ENCODE results near the gene TRO. TPM values are rescaled to one million over a fixed set of nuclear protein-coding genes. Genes with fewer than 3 reads are reported as not detected.

TRO gene
- total and polyA plus RNA-seq, 2 donors (not counting 3 experiments of a cell fraction or from before 2014, with no cell fraction given), result 21.9 to 34.7 TPM

GRCh38 chrX:54894159-54894558 lies 26.5 kb upstream of the TRO start:
- no peaks in the 10 kb centered on the region for H3K4me1 ChIP-seq (ENCODE audit: control insufficient read depth, extremely low read depth, insufficient read depth, low read length)
- H3K27ac ChIP-seq (ENCODE audit: insufficient read depth, low read depth, low read length), result no peak overlapping the region
- intact Hi-C loops (cut with micrococcal nuclease), result loop anchor here (10.0 kb wide), 1 partner anchor 271 kb away; no protein-coding TSS in a partner anchor
- no peaks in the 10 kb centered on the region for H3K27me3 ChIP-seq (ENCODE audit: control insufficient read depth in 2 of 2, insufficient read depth in 2 of 2, low read length in 2 of 2)
- H3K79me2 ChIP-seq (ENCODE audit: control insufficient read depth, insufficient read depth, low read length), result no peaks in the 10 kb centered on the region
- H4K20me1 ChIP-seq (replicated peaks; ENCODE audit: control insufficient read depth, extremely low read depth, insufficient read depth, low read length), result no peaks in the 10 kb centered on the region
- no peaks in the 10 kb centered on the region for H3K9me3 ChIP-seq (replicated peaks; ENCODE audit: control insufficient read depth, insufficient read depth, low read length)
- no peaks in the 10 kb centered on the region for H3K36me3 ChIP-seq (ENCODE audit: control insufficient read depth in 2 of 2, extremely low read depth in 1 of 2, insufficient read depth in 2 of 2, low read length in 2 of 2)
- H3K4me2 ChIP-seq (ENCODE audit: insufficient read depth, low read length), result no peak overlapping the region
- no TSS peak for BruUV-seq (replicated peaks)
- POLR2A ChIA-PET, result no interaction called here
- dilution Hi-C loops (cut with MboI; ENCODE audit: extremely low pct_ligation_motif_present, low sequenced_read_pairs), result no loop called here
- no peak overlapping the region for H3K4me3 ChIP-seq (replicated peaks in 1 of 3; ENCODE audit: insufficient read depth in 1 of 3, low read depth in 1 of 3, low read length in 3 of 3)
- H3K9me1 ChIP-seq (replicated peaks; ENCODE audit: control insufficient read depth, extremely low read depth, insufficient read depth, low read length), result no peaks in the 10 kb centered on the region
- no peak for DNase-seq (ENCODE audit: low read depth, low spot score)
- CTCF ChIA-PET, result no interaction called here
- TF ChIP-seq GATA2 (IDR thresholded peaks at IDR 0.05; ENCODE audit: insufficient read depth, insufficient read length, low read depth, low read length) (no peak), MYC (IDR thresholded peaks at IDR 0.05; ENCODE audit: low read depth, low read length) (no peak)
- no peak overlapping the region for H2AFZ ChIP-seq (ENCODE audit: low read depth, low read length)
- no peak for FAIRE-seq
- no peak overlapping the region for H3K9ac ChIP-seq (replicated peaks; ENCODE audit: extremely low read depth, insufficient read depth, low read length)

- DNase-seq (ENCODE audit: low read depth, low spot score) (no peak), FAIRE-seq (no peak)
- Histone ChIP-seq H3K4me2 (ENCODE audit: insufficient read depth, low read length) (no peak overlapping the region), H3K9me3 (replicated peaks; ENCODE audit: control insufficient read depth, insufficient read depth, low read length) (no peaks in the 10 kb centered on the region), H3K9ac (replicated peaks; ENCODE audit: extremely low read depth, insufficient read depth, low read length) (no peak overlapping the region), H3K27ac (ENCODE audit: insufficient read depth, low read depth, low read length) (no peak overlapping the region), H2AFZ (ENCODE audit: low read depth, low read length) (no peak overlapping the region), H3K4me1 (ENCODE audit: control insufficient read depth, extremely low read depth, insufficient read depth, low read length) (no peaks in the 10 kb centered on the region), H4K20me1 (replicated peaks; ENCODE audit: control insufficient read depth, extremely low read depth, insufficient read depth, low read length) (no peaks in the 10 kb centered on the region), H3K9me1 (replicated peaks; ENCODE audit: control insufficient read depth, extremely low read depth, insufficient read depth, low read length) (no peaks in the 10 kb centered on the region), H3K27me3 (ENCODE audit: control insufficient read depth in 2 of 2, insufficient read depth in 2 of 2, low read length in 2 of 2) (no peaks in the 10 kb centered on the region), H3K4me3 (replicated peaks in 1 of 3; ENCODE audit: insufficient read depth in 1 of 3, low read depth in 1 of 3, low read length in 3 of 3) (no peak overlapping the region), H3K79me2 (ENCODE audit: control insufficient read depth, insufficient read depth, low read length) (no peaks in the 10 kb centered on the region), H3K36me3 (ENCODE audit: control insufficient read depth in 2 of 2, extremely low read depth in 1 of 2, insufficient read depth in 2 of 2, low read length in 2 of 2) (no peaks in the 10 kb centered on the region)
- TF ChIP-seq CTCF (IDR thresholded peaks at IDR 0.05; ENCODE audit: extremely low read depth in 1 of 2, insufficient read depth in 1 of 2, low read depth in 1 of 2, low read length in 2 of 2), result no peak
- TF ChIP-seq EZH2 (IDR thresholded peaks at IDR 0.05; ENCODE audit: borderline replicate concordance, low read depth, low read length, severe bottlenecking), result no peak
- no peak for TF ChIP-seq POLR2AphosphoS5 (IDR thresholded peaks at IDR 0.05; ENCODE audit: insufficient read depth, low read depth, low read length)
- no peak for TF ChIP-seq POLR2A (IDR thresholded peaks at IDR 0.05; ENCODE audit: low read depth, low read length)
- no peak for TF ChIP-seq MYC (IDR thresholded peaks at IDR 0.05; ENCODE audit: low read depth, low read length)
- no peak for TF ChIP-seq MAX (IDR thresholded peaks at IDR 0.05; ENCODE audit: insufficient read depth, insufficient read length)
- TF ChIP-seq FOS (IDR thresholded peaks at IDR 0.05; ENCODE audit: borderline replicate concordance, insufficient read depth, low read length), result no peak
- TF ChIP-seq JUN (IDR thresholded peaks at IDR 0.05; ENCODE audit: borderline replicate concordance, insufficient read depth, insufficient read length, low read depth), result no peak
- no peak for TF ChIP-seq GATA2 (IDR thresholded peaks at IDR 0.05; ENCODE audit: insufficient read depth, insufficient read length, low read depth, low read length)
- intact Hi-C loops (cut with micrococcal nuclease), result no loop called here
- dilution Hi-C loops (cut with MboI; ENCODE audit: extremely low pct_ligation_motif_present, low sequenced_read_pairs), result no loop called here
- POLR2A ChIA-PET, result no interaction called here
- CTCF ChIA-PET, result no interaction called here
- BruUV-seq (replicated peaks), result no TSS peak
Measured at GRCh38 chrX:54909941-54910340, 10.7 kb upstream of the TRO start.
